Duodenal mucosa (tissue), 2 donors: ENCODE results near the gene TKT.

ENCODE experiments used
- H3K27ac ChIP-seq: one replicate; pipeline ENCODE4 v1.7.0; 2013; ENCODE audit warnings: low read depth, low read length
- H3K27me3 ChIP-seq, 2 donors: one replicate each; pipeline ENCODE4 v1.7.0; 2013; ENCODE audit warnings: low read length in 2 of 2, control low read depth in 1 of 2; ENCODE audit not compliant: insufficient read depth in 2 of 2, control insufficient read depth in 1 of 2
- H3K36me3 ChIP-seq, 2 donors: one replicate each; pipeline ENCODE4 v1.7.0; 2013; ENCODE audit warnings: low read length in 2 of 2, control low read depth in 1 of 2; ENCODE audit not compliant: insufficient read depth in 2 of 2, control insufficient read depth in 1 of 2
- H3K4me1 ChIP-seq, 2 donors: one replicate each; pipeline ENCODE4 v1.7.0; 2013; ENCODE audit warnings: low read length in 2 of 2, control low read depth in 1 of 2; ENCODE audit not compliant: insufficient read depth in 2 of 2, control insufficient read depth in 1 of 2
- H3K4me3 ChIP-seq, 2 donors: one replicate each; pipeline ENCODE4 v1.7.0; 2013; ENCODE audit warnings: low read length in 2 of 2, low read depth in 1 of 2
- H3K9ac ChIP-seq, 2 donors: one replicate each; pipeline ENCODE4 v1.7.0; 2013; ENCODE audit warnings: low read length in 2 of 2, low read depth in 1 of 2
- H3K9me3 ChIP-seq, 2 donors: one replicate each; pipeline ENCODE4 v1.7.0; 2013; ENCODE audit warnings: low read length in 2 of 2, control low read depth in 1 of 2; ENCODE audit not compliant: control insufficient read depth in 1 of 2

The TKT gene

GRCh38 chr3:53225651-53226050, 30.2 kb downstream of the TKT start:
- Histone ChIP-seq H3K9ac (no peak overlapping the region), H3K4me1 (no peaks in the 10 kb centered on the region), H3K36me3 (peaks cover 52 to 77% of the 10 kb centered on the region in 2 donors), H3K27me3 (no peaks in the 10 kb centered on the region), H3K4me3 (no peak overlapping the region), H3K9me3 (no peaks in the 10 kb centered on the region), H3K27ac (no peak overlapping the region)

DNA sequence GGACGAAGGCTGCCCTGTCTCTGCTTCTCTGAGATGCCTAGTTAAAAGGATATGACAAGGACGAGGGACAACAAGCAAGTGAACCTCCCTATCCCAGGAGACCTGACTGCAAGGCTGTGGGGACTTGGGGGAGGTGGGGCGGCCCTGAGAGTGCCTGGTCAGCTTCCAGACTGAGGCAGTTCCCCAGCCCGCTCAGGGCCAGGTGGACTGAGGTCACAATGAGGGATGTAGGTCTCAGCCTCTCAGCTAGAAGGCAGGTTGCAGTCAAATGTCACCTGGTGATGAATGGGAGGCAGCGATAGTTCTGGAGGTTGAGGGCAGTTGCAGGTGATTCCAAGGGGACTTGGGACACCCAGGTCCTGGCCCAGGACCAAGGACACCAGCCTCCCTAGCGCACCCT, 30.6 kb downstream of the TKT start:
- Histone ChIP-seq H3K4me3 (no peak overlapping the region), H3K9ac (no peak overlapping the region), H3K36me3 (peaks cover 48 to 72% of the 10 kb centered on the region in 2 donors)

GRCh38 chr3:53224536-53224935, 31.3 kb downstream of the TKT start:
- no peak overlapping the region for H3K4me3 ChIP-seq
- no peak overlapping the region for H3K27ac ChIP-seq
- H3K36me3 ChIP-seq, result peaks cover 44 to 66% of the 10 kb centered on the region in 2 donors

More for the DNA sequence above, 30.6 kb downstream of the TKT start:
- no peaks in the 10 kb centered on the region for H3K4me1 ChIP-seq
- no peaks in the 10 kb centered on the region for H3K27me3 ChIP-seq
- no peak overlapping the region for H3K27ac ChIP-seq
- H3K9me3 ChIP-seq, result no peaks in the 10 kb centered on the region

GRCh38 chr3:53224026-53224425, 31.8 kb downstream of the TKT start:
- H3K27me3 ChIP-seq, result no peaks in the 10 kb centered on the region
- H3K36me3 ChIP-seq, result peaks cover 44 to 61% of the 10 kb centered on the region in 2 donors
- no peak overlapping the region for H3K27ac ChIP-seq
- H3K9ac ChIP-seq, result no peak overlapping the region
- no peaks in the 10 kb centered on the region for H3K4me1 ChIP-seq
- H3K9me3 ChIP-seq, result no peaks in the 10 kb centered on the region
- H3K4me3 ChIP-seq, result no peak overlapping the region

More at GRCh38 chr3:53224536-53224935, 31.3 kb downstream of the TKT start:
- H3K27me3 ChIP-seq, result no peaks in the 10 kb centered on the region
- H3K9me3 ChIP-seq, result no peaks in the 10 kb centered on the region
- H3K4me1 ChIP-seq, result no peaks in the 10 kb centered on the region
- no peak overlapping the region for H3K9ac ChIP-seq

GRCh38 chr3:53223541-53223966, 32.3 kb downstream of the TKT start:
- Histone ChIP-seq H3K27ac (no peak overlapping the region), H3K4me3 (no peak overlapping the region), H3K4me1 (no peaks in the 10 kb centered on the region), H3K36me3 (peaks cover 40 to 56% of the 10 kb centered on the region in 2 donors), H3K9ac (no peak overlapping the region), H3K9me3 (no peaks in the 10 kb centered on the region), H3K27me3 (no peaks in the 10 kb centered on the region)

GRCh38 chr3:53223025-53223424, 32.8 kb downstream of the TKT start:
- Histone ChIP-seq H3K4me3 (no peak overlapping the region), H3K4me1 (no peaks in the 10 kb centered on the region), H3K36me3 (peaks cover 37 to 51% of the 10 kb centered on the region in 2 donors), H3K27ac (no peak overlapping the region), H3K9me3 (no peaks in the 10 kb centered on the region), H3K9ac (no peak overlapping the region), H3K27me3 (no peaks in the 10 kb centered on the region)

DNA sequence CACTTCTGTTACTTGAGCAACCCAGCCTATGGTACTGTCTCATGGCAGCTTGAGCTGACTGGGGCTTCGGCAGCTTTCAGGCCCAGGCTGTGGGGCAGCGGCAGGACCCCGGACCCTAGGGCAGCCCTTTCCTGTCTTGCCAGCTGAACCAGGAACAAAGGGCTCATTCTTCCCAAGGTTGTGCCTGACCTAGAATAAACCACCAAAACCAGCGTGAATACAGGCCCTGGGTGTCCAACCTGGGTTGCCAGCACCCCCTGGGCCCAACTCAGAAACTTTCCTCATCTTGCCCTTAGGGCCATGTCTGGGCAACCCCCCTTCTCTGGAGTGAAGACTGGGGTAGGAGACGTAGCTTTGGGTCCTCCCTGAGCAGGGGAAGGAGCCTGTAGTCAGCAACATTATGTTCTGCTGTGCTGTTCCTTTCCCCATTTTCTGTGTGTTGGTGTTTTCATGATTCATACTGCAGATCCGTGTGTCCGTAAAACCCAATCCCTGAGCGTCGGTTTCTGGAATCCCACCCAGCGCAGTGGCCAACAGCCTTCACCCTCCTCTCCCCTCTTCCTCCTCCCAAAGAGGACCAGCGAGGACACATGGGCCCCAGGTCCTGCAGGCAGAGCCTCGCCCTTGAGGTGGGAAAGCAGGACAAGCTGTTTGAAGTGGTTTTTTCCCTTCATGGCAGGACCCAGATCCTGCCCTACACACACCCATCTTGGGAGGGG, 33.5 kb downstream of the TKT start:
- no peaks in the 10 kb centered on the region for H3K4me1 ChIP-seq
- no peak overlapping the region for H3K9ac ChIP-seq
- no peak overlapping the region for H3K27ac ChIP-seq
- H3K4me3 ChIP-seq, result no peak overlapping the region
- H3K27me3 ChIP-seq, result no peaks in the 10 kb centered on the region
- H3K36me3 ChIP-seq, result peaks cover 30 to 44% of the 10 kb centered on the region in 2 donors
- no peaks in the 10 kb centered on the region for H3K9me3 ChIP-seq

- Histone ChIP-seq H3K27ac (no peak overlapping the region), H3K9me3 (no peaks in the 10 kb centered on the region), H3K27me3 (no peaks in the 10 kb centered on the region), H3K36me3 (peaks cover 25 to 39% of the 10 kb centered on the region in 2 donors), H3K4me1 (no peaks in the 10 kb centered on the region), H3K4me3 (no peak overlapping the region), H3K9ac (no peak overlapping the region)
Measured at GRCh38 chr3:53221827-53222182, 34.0 kb downstream of the TKT start.

GRCh38 chr3:53221345-53221744, 34.5 kb downstream of the TKT start:
- H3K36me3 ChIP-seq, result peaks cover 21 to 34% of the 10 kb centered on the region in 2 donors
- H3K4me3 ChIP-seq, result no peak overlapping the region
- H3K9ac ChIP-seq, result no peak overlapping the region
- H3K27ac ChIP-seq, result no peak overlapping the region
- H3K27me3 ChIP-seq, result no peaks in the 10 kb centered on the region
- H3K4me1 ChIP-seq, result no peaks in the 10 kb centered on the region
- H3K9me3 ChIP-seq, result no peaks in the 10 kb centered on the region

DNA sequence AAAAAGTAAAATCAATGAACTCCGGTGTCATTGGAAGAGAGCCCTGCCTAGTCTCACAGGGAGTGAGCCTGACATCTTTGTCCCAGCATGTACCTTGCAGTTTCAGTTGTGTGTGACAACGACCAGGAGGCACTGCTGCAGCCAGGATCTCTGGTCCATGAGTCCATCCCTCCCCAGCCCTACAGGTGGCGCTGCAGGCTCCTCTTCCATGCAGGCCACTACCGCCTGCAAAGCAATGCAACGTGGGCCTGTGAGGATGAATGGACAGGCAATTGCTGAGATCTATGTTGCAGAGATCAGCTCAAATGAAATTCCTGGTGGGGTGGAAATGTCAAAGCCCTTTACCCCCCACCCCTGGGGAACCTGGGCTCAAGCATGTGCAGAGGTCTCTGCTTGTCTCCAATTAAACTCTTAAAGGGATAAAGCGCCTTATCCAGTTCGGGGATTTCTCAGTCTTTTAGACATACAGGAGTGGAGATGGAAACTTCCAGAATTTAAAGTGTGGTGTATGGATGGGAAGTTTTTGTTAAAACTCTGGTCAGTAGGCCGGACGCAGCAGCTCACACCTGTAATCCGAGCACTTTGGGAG, 35.8 kb downstream of the TKT start:
- Histone ChIP-seq H3K4me3 (no peak overlapping the region), H3K9me3 (no peaks in the 10 kb centered on the region), H3K27me3 (no peaks in the 10 kb centered on the region), H3K27ac (no peak overlapping the region), H3K9ac (no peak overlapping the region), H3K36me3 (peaks cover 9 to 20% of the 10 kb centered on the region in 2 donors), H3K4me1 (no peaks in the 10 kb centered on the region)
